NB4 (cell line): Measurements from ENCODE around the gene SLAMF6.

Source experiments
- POLR2A ChIP-seq: IDR thresholded peaks from 2 replicates; pipeline ENCODE4 v1.6.1; 2011; ENCODE audit warnings: mild to moderate bottlenecking; ENCODE audit not compliant: insufficient read length; ENCODE audit errors: extremely low read depth
- TF ChIP-seq, protein P1 (sequence below): IDR thresholded peaks from one replicate; pipeline ENCODE4 v1.5.1; 2012; ENCODE audit warnings: low read depth, low read length

DNA sequence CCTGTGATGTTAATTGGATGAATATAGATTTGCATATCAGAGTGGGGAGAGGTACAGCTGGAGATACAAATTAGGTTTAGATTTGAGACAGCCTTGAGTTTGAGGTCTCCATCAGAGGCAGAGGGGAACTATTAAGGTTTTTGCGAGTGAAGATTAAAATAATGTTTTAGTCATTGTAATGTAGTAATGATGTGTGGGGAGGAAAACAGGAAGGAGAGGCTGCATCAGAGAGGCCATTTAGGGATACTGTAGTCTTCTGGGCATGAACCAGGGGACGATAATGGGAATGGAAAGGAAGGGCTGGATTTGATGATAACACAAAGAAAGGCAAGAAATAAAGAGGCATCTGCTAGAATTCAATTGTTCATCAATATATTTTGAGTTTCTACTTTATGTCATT, 46.8 kb upstream of the SLAMF6 start:
- TF ChIP-seq POLR2A = no peak
- TF ChIP-seq, protein P1, sequence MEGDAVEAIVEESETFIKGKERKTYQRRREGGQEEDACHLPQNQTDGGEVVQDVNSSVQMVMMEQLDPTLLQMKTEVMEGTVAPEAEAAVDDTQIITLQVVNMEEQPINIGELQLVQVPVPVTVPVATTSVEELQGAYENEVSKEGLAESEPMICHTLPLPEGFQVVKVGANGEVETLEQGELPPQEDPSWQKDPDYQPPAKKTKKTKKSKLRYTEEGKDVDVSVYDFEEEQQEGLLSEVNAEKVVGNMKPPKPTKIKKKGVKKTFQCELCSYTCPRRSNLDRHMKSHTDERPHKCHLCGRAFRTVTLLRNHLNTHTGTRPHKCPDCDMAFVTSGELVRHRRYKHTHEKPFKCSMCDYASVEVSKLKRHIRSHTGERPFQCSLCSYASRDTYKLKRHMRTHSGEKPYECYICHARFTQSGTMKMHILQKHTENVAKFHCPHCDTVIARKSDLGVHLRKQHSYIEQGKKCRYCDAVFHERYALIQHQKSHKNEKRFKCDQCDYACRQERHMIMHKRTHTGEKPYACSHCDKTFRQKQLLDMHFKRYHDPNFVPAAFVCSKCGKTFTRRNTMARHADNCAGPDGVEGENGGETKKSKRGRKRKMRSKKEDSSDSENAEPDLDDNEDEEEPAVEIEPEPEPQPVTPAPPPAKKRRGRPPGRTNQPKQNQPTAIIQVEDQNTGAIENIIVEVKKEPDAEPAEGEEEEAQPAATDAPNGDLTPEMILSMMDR = no peak
